NCI-H187 treated with DMSO at 0.1 percent for 48 hours (cell line): ENCODE results near the gene TAF1B.
"Not testable (repeated sequence)": the region's sequence is repeated elsewhere in the genome, so short reads cannot be mapped to it uniquely, and the experiment has no call there.

ENCODE experiments used
- DNase-seq: peaks from one replicate; lab custom pipeline; 2025; lab: John Stamatoyannopoulos, UW

Gene TAF1B

GRCh38 chr2:9885036-9885684 is 41.9 kb downstream of the TAF1B start:
- no peak for DNase-seq

GRCh38 chr2:9887513-9887912 is 44.2 kb downstream of the TAF1B start:
- DNase-seq = no peak

DNA sequence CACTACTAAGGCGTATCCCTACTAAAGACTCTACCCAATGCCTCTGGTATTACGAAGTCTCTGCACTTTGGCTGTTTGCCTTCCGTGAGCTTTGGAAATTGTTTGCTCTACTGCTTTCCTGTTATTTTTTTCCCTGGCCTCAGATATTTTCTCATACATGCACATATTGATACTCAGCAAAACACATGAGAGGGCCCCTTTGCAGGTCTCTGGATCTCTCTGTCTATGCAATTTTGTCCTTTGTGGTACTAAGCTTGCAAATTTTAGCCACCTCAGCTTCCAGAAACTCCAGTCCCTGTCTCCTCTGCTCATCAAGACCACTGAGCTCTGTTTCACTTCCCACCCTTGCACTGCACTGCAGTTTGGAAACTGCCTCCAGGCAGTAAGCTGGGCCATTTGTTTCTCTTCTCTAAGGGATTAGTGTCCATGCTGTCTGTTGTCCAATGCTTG is 46.6 kb downstream of the TAF1B start:
- DNase-seq = no peak

DNA sequence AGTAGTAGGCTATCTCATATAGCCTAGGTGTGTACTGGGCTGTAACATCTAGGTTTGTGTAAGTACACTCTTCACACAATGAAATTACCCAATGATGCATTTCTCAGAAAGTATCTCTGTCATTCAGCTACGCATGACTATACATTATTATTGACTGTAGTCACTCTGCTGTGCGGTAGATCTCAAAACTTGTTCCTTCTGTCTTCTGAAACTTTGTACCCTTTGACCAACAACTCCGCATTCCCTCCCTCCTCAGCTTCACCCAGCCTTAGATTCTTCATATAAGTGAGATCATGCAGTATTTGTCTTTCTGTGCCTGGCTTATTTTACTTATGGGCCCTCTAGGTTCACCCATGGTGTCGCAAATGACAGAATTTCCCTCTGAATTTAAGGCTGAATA is 49.0 kb downstream of the TAF1B start:
- no peak for DNase-seq

DNA sequence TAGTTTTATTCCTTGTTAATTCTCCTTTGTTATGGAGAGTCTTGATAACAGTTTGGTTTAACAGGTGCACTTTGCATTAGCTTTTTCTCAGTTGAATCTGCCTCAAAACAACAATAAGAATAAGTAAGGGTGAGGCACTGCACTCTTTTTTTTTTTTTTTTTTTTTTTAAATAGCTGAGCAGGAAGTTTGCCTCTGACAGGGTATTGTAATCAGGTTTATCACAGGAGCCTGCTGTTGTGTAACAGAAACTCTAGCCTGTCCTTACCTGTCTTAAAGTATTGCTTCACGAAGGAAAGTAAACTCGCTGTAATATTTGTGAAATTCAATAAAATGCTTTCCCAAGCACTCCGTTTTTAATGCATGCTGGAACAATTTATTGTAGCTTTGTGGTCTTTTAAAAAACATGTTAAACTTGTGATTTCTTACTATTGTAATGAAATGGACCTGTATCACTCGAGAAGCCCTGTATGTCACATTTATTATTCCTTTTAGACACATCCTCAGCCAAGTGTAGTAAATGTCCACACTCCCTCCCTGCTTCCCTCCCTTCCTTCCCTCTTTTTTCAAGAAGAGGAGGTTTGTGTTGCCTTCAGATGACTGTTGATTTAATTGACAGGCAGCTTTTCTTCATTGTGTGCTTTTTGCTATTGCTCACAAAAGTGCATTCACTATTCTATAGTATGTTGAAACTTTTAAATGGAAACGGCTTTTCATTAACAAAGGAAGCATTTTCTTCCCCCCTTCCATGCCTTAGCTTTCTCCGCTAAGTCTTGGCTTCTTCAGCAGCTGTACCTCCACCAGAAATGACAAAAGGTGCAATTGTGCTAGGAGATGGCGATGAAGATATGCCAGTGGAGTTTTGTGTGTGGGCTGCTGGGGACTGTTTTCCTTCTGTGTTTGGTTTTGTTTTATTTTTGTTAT is 52.7 kb downstream of the TAF1B start:
- no peak for DNase-seq

- DNase-seq = no peak
These were observed 54.1 kb downstream of the TAF1B start for GRCh38 chr2:9897331-9897737.

DNA sequence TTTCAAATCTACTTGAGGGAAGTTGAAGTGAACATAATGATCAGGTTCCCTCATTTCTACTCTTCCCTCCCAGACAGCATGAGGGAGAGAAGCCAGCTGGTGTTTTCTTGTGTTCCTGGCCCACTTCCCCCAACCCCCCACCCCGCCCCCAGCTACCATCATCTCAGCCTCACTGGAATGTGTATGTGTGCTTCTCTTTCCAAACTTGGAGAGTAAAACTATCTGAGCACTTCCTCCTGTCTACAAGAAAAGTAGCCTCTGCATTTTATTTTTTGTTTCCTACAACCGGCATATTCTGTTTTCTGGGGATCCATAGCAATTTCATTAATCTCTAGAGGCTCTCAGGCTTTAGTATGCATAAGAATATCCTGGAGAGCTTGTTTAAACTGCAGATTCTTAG is 54.6 kb downstream of the TAF1B start:
- DNase-seq = no peak

GRCh38 chr2:9905413-9905812 is 62.1 kb downstream of the TAF1B start:
- no peak for DNase-seq

DNA sequence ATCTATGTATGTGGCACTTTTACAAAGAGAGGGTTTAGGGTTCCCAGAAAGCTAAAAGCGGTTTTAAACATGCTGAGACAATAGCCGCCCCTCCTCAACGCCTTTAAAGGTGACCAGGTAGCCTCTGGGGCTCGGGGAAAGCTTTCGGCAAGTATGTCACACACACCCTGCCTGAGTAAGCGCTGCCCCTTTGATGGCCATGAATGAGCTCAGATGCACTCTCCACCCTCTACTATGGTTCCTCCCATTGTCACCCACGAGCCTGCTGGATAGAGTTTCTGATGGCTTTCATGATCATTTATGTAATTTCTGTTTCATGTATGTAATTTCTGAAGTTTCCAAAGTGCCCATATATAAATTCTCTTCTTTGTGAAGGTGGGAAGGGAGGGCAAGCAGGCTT is 64.1 kb downstream of the TAF1B start:
- DNase-seq = no peak

GRCh38 chr2:9908639-9909038 is 65.4 kb downstream of the TAF1B start:
- DNase-seq = no peak

DNA sequence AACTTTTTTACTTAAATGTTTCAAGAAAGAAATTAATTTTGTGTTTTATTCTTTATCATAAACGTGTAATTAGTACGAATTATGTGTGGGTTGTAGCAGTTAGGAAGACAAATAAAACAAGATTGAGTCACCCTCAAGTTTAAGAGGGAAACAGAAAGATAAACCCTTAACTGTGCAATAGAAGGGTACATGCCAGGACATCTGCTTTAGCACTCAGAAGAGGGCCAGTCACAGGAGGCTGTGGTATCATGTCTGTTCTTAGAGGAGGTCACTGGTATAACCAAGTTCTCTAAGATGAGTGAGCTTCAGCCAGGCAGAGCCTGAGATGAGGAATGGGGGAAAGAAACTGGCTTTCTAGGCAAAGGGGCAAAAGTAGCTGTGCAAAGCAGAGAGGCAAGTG is 65.8 kb downstream of the TAF1B start:
- DNase-seq = no peak

GRCh38 chr2:9910699-9911098 is 67.4 kb downstream of the TAF1B start:
- no peak for DNase-seq

- DNase-seq = no peak
These were observed 69.2 kb downstream of the TAF1B start for GRCh38 chr2:9912468-9912867.

DNA sequence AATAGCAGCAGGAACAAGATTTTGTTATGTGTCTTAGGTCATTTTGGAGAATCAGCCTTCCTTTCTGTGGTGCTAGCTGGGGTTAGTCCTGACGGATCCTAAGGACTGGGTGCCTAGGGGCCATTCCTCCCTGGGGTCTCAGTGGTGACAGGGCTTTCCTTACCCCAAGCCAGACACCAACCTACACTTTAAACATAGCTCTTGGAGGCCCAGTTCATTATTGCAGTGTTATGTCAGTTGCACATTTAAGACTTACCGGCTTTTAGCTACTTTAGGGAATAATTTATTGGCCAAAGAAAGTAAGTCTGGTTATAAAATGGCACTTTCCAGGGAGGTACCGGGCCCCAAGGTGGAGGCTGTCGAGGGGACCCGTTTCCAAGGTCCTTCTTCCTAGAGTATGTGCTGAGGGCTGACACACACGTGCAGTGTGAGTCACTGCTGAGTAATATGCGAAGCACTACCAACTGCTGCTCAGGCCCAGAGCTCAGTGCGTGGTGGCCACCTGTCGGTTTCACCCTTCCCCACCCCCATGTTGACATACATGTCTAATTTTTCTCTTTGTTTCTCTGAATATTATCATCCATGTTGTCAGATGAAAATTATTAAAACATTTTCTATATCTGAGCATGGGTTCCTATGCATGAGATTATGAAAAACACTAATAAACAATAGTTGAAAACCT is 71.3 kb downstream of the TAF1B start:
- no peak for DNase-seq

- DNase-seq = no peak
These were observed 75.0 kb downstream of the TAF1B start for GRCh38 chr2:9918275-9918674.

GRCh38 chr2:9919512-9919911 is 76.2 kb downstream of the TAF1B start:
- no peak for DNase-seq

- DNase-seq = not testable (repeated sequence)
These were observed 83.7 kb downstream of the TAF1B start for GRCh38 chr2:9927020-9927419.

DNA sequence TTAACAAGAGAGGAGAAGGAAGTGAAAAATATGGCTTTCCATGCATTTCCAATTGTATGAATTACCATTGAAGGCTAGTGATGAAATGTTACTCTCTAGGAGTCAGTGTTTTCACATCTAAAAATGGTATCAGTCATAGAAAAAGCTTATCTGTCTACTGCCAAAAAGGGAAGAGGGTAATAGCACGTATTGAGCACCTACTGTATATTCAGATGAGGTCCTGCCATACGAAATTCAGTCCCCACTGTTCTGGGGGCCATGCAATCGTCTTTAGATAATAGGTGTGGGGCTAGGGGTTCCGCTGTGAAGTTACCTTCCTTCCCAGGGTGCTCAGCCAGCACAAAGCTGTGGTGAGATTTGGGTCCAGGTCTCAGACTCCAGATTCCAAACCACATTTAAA is 94.0 kb downstream of the TAF1B start:
- DNase-seq = no peak

- no peak for DNase-seq
These were observed 94.7 kb downstream of the TAF1B start for GRCh38 chr2:9937968-9938367.

GRCh38 chr2:9939587-9940485 is 96.6 kb downstream of the TAF1B start:
- no peak for DNase-seq

- no peak for DNase-seq
These were observed 98.1 kb downstream of the TAF1B start for GRCh38 chr2:9941196-9941995.
